ENCODE measurements around the gene ZNF367.

ZNF367 gene

DNA sequence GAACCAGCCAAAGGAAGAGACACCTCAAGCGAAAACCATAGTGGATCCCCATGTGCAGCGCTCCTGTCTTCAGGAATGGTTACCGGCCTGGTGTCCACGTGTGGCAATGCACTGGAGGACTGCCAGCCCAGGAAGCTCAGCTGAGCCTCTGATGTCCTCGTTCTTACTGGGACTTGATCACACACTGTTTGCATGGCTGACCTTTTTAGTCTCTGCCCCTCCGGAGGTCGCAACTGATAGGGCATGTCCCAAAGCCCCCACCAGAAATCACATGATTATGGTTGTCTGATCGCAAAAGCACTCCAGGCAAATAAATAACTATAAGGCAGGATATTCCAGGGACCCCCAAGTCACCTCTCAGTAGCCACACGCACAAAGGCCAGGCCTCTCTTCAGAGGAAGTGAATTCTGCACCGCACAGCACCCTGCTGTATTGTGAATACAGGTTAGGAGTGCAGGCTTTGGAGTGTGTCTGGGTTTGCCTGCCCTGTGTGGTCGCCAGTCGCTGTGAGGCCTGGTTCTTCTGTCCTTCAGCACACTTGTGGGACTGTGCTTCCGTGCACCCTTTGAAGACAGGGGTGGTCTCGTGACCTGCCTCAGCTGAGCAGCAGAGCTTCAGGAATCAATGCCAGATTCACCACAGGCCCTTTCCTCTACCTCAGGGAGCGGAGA lies 18.4 kb upstream of the ZNF367 start:
- DNase-seq = no peak

DNA sequence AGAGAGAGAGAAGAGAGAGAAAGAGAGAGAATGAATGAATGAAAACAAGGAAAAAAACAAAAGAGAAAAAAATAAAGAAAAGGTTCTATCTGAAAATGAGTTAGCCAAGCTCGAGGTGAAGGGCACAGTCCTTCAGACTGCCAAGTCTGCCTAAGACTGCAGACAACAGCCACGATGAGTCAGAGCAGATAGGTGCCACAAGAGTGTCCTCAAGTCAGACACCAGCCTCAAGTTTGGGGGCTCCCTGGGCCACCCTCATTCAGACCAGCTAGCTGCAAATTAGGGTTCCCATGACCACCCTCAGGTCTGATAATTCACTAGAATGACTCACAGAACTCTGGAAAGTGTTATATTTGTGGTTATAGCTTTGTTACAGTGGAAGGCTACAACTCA lies 17.9 kb upstream of the ZNF367 start:
- no peak for DNase-seq

DNA sequence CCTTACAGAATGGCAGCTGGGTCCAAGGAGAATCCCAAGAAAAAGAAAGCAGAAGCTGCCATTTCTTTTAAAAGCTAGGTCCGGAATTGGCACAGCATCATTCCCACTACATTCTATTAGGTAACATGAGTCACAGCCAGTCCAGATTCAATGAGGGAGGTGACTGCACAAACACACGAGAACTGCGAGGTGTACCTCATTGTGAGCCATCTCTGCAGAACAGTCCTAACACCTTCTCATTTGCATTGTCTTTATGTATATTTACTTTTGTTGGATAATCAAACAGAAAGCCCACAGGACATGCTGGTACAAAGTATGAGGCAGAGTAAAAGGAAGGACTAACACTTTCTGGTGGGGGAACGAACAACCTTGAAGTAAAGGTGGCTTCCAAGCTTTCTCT lies 17.2 kb upstream of the ZNF367 start:
- DNase-seq = no peak

DNA sequence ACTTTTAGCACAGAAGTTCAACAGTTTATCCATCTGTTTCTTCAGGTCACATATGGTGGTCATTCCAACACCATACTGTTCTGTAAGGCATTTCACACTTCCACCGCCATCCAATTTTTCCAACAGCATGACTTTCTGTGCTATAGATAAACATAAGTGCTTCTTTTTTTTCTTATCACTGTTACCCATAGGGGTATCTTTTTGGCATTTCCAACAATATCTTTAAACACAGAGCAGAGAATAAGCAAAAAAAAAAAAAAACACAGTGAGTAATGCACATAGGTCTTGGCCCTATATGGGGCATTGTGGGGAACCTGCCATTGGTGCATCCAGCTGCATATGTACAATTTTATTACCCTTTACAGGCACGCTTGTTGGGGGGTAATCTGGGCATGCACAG lies 12.2 kb upstream of the ZNF367 start:
- DNase-seq = no peak

DNA sequence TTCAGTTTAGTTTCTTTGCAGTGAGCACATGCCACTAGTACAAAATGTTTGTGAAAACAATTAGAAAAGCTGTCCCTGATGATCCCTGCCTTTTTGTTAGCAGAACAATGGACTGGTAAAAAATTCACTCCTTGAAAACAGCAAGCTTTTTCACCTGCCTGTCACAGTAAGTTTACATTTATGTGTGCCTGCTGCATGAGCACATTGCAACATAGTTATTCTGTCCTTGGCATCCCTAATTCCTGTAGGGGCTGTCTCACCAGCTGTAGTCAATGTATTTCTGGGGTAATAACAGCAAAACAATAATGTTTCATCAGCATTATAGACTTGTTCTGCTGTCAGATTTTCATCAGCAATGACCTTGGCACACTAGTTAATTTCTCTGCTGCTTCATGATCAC lies 11.6 kb upstream of the ZNF367 start:
- no peak for DNase-seq

DNA sequence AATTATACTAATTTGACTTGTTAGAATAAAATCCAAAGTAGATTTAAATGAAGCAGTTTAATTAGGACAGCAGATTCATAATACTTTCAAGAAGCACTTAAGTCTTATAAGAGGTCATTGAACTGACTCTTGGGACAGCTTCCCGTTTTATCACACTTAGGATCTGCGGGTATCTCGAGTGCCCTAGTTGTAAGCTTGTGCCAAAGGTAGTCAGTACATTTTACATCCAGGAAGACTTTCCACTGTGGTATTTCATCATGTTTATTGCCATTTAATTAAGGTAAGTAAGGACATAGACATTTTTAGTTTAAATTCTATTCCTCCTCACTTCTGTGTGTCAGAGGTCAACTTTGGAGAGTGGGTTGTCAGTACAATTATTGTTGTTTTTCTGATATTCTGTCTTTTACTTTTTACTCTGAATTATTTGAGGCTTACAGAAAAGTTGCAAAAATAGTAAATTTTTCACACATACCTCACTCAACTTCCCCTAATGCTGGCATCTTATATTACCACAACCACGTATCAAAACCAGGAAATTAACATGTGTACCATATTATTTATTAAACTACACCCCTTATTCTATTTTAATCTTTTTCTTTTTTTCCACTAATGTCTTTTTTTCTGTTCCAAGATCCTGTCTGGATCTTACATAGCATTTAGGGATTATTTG lies 7.5 kb upstream of the ZNF367 start:
- no peak for DNase-seq

DNA sequence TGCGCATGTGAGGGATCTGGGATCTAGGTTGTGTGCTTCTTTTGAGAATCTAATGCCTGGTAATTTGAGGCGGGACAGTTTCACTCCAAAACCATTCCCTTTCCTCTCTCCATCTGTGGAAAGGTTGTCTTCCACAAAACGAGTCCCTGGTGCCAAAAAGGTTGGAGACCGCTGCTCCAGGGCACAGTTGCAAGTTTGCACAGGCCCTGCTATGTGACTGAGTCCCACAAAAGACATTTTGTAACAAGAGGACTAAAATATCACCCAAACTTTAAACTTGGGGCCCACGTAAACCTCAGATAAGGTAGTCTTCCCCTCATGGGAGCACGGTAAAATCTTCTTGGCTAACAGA lies 5.8 kb upstream of the ZNF367 start:
- no peak for DNase-seq

DNA sequence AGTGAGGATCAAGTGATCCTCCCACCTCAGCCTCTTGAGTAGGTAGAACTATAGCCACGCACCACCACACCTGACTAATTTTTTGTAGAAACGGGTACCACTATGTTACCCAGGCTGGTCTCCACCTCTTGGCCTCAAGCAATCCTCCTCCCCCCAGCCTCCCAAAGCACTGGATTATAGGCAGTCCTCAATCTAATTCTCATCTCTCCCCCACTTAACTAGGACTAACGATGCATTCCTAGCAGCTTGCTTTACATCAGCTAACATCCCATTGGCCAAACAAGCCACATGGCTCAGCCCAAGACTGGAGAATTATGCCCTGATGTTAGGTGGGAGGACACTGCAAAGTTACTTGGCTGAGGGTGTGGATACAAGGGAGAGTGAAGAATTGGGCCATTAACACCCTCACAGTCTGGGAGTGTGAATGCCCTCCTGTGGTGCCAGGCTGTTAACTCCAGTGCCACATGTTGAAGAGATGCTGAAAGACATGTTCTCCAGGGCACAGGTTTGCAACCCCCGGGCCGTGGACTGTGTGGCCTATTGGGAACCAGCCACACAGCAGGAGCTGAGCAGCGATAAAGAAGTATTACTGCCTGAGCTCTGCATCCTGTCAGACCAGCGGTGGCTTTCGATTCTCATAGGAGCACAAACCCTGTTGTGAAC lies 5.3 kb upstream of the ZNF367 start:
- no peak for DNase-seq

DNA sequence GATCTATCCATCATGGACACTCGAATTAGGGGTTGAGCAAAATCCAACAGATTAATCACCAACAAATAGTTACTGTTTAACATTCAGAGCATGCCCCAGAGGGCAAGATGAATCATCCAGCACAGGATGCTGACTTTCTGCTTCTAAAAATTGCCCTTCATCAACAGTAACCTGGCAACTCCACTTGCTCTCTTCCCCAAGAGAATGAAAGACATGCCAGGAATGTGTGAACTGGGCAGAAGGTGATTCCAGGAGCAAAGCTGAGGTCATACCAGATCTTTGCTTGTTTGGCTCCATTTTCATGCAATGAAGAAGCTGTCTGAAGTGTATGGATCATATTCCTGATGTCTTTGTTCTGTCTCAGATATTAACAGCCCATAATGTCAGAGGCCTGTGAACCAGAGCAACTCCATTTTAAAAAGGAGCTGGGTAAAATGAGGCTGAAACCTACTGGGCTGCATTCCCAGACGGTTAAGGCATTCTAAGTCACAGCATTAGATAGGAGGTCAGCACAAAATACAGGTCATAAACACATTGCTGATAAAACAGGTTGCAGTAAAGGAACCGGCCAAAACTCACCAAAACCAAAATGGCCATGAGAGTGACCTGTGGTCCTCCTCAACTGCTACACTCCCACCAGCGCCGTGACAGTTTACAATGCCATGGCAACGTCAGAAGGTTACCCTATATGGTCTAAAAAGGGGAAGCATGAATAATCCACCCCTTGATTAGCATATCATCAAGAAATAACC lies 2.5 kb upstream of the ZNF367 start:
- DNase-seq = no peak

DNA sequence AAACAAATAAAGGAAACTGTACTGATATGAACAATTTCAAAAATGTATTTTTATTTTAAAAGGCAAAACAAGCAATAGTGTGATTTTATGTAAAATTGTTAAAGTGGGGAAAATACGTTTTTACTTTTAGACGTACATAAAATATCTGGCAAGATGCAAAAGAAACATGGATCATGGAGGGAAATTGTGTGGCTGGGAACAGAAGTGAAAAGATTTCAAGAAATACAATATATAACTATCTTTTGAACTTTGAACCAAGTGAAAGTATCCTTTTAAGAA lies 1.5 kb upstream of the ZNF367 start:
- DNase-seq = no peak

DNA sequence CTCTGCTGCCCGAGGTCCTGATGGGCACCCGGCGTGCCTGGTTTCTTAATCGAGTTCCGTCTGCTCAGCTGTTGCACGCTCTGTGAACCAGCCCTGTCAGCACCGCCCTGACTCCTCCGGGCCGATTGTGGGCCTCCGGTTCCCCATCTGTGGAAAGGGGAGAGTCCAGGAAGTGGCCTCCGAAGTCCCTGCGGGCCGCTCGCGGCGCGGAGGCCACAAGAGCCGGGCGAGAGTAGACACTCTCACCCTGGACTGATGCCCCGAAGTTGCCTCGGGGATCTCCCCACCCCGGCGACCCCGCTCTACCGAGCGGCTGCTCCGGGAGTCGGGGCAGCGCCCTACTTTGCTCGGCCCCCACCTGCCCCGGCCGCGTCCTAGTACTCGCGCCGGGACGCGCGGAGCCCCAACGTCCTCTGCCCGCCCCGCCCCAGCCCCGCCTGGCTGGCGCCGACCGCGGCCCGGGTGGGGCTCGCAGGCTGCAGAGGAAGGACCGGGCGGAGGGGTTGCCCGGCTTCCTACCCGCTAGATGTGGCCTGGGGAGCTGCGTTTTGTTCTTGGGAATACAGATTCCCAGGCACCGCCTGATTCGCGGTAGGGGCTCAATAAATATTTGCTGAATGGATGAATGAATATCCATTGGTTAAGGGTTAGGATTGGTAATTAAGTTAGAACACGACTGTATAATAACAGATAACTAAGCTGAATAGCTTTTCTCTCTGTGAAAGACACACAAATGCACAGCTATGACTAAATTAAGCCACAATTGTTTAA lies 935 bp upstream of the ZNF367 start:
- peak in 1 of 2 experiments; percentile 11 for DNase-seq

DNA sequence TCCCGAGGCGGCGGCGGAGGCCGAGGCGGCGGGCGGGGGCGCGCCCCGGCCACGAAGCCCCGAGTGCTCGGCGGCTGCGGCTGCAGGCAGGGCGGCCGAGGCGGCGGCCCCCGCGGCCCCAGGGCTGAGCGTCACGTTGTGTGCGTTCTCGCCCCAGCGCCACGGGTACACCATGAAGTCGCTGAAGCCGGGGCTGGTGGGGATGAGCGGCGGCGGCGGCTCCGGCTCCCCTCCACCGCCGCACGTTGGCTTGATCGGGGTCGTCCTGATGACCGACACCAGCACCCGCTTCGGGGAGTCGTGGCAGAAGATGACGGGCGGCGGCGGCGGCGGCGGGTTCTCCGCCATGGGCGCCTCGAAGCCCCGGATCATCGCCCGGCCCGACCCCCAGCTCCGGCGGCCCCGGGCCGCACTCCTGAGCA lies 498 bp downstream of the ZNF367 start:
- peak; percentile 18 to 28 for DNase-seq

DNA sequence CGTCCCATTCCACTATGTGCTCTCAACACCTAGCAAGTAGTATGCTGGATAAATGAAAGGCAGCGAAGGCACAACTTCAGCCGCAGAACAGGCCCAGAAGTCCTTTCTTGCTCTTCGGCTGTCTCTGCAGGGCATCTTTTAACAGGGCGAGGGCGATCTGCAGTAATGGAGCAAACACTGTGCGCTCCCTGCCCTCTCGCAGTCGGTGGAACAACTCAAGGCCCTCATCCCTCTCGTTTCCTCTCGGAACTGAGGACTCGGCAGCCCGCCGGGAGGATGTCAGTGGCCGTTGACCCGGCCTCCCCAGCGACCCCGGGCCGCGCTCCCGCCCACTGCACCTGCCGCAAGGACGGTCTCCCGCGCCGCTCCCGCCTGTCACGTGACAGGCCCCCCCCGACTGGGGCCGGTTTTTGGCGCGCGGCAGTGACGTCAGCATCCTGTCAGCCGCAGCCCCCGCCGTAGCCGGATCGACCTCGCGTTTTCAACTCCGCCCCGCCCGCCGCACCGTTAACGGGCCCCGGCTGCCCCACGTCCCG lies 1.1 kb downstream of the ZNF367 start:
- peak; percentile 87 to 91 for DNase-seq

DNA sequence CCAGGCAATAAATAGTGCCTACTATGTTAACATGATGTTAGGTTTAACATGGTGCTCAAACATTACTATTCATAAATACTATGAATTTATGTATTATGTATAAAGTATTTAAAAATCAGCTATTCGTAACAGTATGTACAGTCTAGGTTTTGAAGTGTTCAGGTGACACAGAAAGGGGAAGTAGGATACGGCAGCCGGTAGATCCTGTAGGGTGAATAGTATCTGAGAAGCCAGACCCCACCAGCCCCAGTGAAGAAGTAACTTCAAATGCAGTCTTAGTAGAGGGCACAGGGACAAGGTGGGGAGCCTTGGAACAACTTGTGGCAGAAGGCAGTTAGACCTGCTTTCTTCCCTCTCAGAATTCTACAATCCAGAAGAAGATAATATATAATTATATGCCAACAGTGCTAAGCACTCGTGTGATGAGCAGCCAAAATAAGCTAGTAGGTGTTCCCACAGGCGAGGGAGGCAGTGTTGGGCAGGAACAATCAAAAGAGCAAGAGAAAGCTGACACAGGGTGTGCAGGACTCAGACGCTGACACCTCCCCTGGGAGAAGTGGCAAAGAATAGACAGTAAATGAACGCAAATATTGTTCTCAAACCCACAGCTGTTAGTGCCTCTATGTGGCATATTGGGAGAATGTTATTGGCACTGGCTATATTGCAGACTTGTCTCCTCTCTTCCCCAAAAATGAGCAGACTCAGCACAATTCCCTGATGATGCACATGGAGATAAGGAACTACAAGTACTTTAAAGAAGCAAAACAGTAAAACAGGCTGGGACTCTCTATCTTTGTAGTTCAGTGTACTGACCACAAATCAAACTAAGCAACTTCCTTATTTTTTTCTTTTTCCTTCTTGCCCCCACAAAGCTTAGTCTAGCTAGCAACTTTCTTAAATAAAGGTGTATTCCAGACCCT lies 4.6 kb downstream of the ZNF367 start:
- peak in 1 of 2 experiments; percentile 13 for DNase-seq

DNA sequence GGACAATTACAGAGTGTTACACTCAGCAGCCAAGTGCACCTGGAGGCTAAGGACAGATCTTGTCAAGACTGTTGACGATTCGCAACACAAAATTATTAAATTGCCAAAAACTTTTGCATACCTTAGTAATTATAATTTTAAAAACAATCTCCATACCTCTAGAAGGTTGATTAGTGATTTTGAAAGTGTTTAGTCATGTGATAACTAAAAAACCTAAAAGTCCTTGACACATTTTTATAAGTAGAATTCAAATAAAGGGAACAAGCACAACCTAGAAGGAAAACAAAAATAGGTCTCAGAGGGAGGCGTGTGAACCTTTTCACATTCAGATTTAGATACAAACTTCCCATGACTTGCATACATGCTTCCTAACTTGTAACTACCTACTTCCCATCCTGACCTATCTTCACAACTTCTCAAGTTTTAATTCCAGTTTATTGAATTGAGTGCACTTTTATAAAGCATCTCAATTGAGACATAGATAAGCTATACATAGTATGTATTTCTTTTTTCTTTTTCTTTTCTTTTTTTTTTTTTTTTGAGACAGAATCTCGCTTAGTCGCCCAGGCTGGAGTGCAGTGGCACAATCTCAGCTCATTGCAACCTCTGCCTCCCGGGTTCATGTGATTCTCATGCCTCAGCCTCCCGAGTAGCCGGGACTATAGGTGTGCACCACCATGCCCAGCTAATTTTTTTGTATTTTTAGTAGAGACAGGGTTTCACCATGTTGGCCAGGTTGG lies 5.8 kb downstream of the ZNF367 start:
- no peak for DNase-seq

DNA sequence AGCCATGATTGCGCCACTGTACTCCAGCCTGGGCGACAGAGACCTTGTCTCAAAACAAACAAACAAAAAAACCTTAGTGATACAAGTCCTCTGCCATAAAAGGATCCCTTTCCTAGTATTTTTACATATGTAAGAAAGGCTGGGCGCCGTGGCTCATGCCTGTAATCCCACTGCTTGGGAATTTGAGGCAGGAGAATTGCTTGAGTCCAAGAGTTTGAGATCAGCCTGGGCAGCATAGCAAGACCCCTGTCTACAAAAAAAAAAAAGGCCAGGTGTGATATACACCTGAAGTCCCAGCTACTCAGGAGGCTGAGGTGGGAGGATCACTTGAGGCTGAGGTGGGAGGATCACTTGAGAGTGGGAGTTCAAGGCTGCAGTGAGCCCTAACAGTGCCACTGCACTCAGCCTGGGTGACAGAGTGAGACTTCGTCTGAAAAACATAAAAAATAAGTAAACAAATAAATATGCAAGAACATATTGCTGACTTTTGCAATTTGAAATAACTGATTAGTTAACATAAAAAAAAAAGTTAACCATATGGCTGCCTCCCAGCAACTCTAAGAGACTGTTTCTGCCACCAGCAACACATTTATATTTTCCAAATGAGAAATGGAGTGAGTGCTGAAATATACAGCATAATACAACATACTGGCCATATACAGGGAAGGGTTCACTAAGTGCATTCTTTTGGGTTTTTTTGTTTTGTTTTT lies 6.9 kb downstream of the ZNF367 start:
- no peak for DNase-seq

DNA sequence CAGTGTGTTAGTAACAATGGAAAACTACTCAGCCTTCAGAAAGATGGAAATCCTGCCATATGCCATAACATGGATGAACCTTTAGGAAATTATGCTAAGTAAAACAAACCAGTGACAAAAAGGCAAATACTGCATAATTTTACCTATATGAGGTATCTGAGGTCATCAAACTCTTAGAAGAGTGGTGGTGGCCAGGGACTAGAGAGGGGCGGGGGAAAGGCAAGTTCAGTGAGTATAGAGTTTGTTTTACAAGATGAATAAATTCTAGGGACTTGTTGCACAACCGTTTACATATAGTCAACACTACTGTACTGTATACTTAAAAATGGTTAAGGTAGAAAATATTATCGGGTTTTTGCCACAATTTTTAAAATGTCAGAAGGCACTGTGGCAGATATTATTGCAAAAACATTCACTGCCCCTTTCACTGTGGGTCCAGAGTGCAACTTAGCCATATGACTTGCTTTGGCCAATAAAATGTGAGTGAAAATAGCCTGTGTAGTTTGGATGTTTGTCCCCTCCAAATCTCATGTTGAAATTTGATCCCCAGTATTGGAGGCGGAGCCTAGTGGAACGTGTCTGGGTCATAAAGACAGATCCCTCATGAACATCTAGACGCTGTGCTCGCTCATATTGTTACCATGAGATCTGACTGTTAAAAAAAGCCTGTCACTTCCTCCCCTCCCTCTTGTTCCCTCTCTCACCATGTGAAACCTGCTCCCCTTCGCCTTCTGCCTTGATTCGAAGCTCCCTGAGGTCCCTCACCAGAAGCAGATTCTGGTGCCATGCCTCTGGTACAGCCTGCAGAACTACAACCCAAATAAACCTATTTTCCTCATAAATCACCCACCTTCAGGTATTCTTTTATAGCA lies 9.5 kb downstream of the ZNF367 start:
- DNase-seq = no peak

DNA sequence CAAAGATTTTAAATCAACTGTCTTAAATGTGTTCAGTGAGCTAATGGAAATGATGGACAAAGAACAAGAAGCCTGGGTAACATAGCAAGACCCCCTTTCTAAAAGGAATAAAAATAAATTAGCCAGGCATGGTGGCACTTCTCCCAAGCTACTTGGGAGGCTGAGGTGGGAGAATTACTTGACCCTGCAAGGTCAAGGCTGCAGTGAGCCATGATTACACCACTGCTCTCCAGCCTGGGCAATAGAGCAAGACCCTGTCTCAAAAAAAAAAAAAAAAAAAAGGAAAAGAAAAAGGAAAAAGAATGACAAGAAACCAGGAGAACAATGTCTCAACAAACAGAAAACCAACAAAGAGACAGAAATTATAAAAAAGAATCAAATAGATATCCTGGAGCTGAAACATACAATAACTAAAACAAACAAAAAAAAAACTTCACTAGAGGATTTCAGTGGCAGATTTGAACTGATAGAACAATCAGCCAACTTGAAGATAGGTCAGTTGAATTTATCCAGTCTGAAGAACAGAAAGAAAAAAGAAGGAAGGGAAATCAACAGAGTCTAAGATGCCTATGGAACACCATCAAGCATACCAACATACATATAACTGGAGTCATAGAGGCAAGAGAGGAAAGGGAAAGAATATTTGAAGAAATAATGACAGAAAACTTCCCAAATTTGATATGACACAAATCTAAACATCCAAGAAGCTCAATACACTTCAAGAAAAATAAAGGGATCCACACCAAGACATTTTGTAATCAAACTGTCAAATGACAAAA lies 17.8 kb downstream of the ZNF367 start:
- no peak for DNase-seq

DNA sequence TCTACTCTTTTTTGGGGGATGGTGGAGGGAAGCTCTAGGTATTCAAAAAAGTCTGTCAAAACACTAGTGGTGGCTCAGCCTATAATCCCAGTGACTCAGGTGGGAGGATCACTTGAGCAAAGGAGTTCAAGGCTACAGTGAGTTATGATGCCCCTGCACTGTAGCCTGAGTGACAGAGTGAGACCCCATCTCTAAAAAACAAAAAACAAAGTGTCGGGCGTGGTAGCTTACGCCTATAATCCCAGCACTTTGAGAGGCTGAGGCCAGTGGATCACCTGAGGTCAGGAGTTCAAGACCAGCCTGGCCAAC lies 18.9 kb downstream of the ZNF367 start:
- DNase-seq = no peak

Measured in activated CD4-positive, alpha-beta T cell treated with anti-CD3 and anti-CD28 coated beads, Interleukin-2, amount 50 U/mL, for 4 hours (primary cell).